Measurements from ENCODE around the gene LIG1.

- no peak for TF ChIP-seq CTCF (IDR thresholded peaks at IDR 0.05; ENCODE audit: low read depth, low read length)
- TF ChIP-seq MAX (IDR thresholded peaks at IDR 0.05; ENCODE audit: low read depth, low read length): no peak
- no peak for TF ChIP-seq POLR2A (IDR thresholded peaks at IDR 0.05; ENCODE audit: extremely low read depth, insufficient read length)
- no peak for TF ChIP-seq MYC (IDR thresholded peaks at IDR 0.05; ENCODE audit: low read depth, low read length)
Measured at GRCh38 chr19:48213959-48214358, 43.8 kb upstream of the LIG1 start.

Measured in NB4 (cell line).